Stimulated activated CD4-positive, alpha-beta T cell treated with anti-CD3 and anti-CD28 coated beads, TNF-alpha, amount 100 ng/mL, for 4 hours (primary cell): ENCODE measurements around the gene PCYOX1L.

ENCODE experiments used
- DNase-seq, 3 experiments: peaks; one replicate each; pipeline ENCODE4 v3.0.0-alpha.2; 2020; ENCODE audit warnings: low read depth in 3 of 3

The PCYOX1L gene

GRCh38 chr5:149407323-149408251 lies 49.7 kb downstream of the PCYOX1L start:
- no peak for DNase-seq

- no peak for DNase-seq
These were observed 50.6 kb downstream of the PCYOX1L start for GRCh38 chr5:149408252-149409099.

- DNase-seq: no peak
These were observed 51.6 kb downstream of the PCYOX1L start for GRCh38 chr5:149409268-149409948.

GRCh38 chr5:149410071-149410470 lies 52.2 kb downstream of the PCYOX1L start:
- no peak for DNase-seq

GRCh38 chr5:149410721-149411432 lies 53.0 kb downstream of the PCYOX1L start:
- no peak for DNase-seq

GRCh38 chr5:149411738-149412519 lies 54.1 kb downstream of the PCYOX1L start:
- DNase-seq: no peak

GRCh38 chr5:149412783-149413476 lies 55.1 kb downstream of the PCYOX1L start:
- no peak for DNase-seq

- DNase-seq: no peak
These were observed 55.8 kb downstream of the PCYOX1L start for GRCh38 chr5:149413477-149414210.

GRCh38 chr5:149414405-149415065 lies 56.7 kb downstream of the PCYOX1L start:
- no peak for DNase-seq

GRCh38 chr5:149415066-149415967 lies 57.5 kb downstream of the PCYOX1L start:
- no peak for DNase-seq

- no peak for DNase-seq
These were observed 59.3 kb downstream of the PCYOX1L start for GRCh38 chr5:149416987-149417710.

GRCh38 chr5:149417711-149418368 lies 60.0 kb downstream of the PCYOX1L start:
- no peak for DNase-seq

GRCh38 chr5:149418910-149419531 lies 61.2 kb downstream of the PCYOX1L start:
- no peak for DNase-seq
